Stimulated activated CD4-positive, alpha-beta T cell treated with anti-CD3 and anti-CD28 coated beads, Interleukin-15, amount 100 ng/mL, for 24 hours (primary cell): ENCODE data around the gene FBXW5.

Source experiments
- DNase-seq: peaks from one replicate; pipeline ENCODE4 v3.0.0-alpha.2; 2020

FBXW5 gene

GRCh38 chr9:136927343-136928271 lies 16.9 kb downstream of the FBXW5 start:
- DNase-seq, result no peak

DNA sequence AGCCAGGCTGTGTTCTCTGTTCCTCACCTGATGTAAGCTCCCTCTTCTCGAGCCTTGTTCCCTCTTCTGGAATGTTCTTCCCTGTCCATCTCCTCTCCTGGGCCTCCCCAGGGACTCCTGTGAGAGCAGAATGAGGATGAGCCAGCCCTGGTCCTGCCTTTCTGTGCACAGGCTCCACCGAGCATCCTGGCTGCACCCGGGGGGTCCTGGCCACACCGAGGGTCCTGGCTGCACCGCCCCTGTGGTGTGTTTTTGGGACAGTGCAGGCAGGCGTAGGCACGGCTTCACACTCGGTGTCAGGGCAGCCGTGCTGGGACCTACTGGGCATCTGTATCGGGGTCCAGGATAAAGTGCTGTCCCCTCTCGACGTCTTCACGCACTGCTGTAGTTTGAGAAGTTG lies 17.8 kb downstream of the FBXW5 start:
- no peak for DNase-seq

- no peak for DNase-seq
Observed at GRCh38 chr9:136926154-136926704, 18.3 kb downstream of the FBXW5 start.

DNA sequence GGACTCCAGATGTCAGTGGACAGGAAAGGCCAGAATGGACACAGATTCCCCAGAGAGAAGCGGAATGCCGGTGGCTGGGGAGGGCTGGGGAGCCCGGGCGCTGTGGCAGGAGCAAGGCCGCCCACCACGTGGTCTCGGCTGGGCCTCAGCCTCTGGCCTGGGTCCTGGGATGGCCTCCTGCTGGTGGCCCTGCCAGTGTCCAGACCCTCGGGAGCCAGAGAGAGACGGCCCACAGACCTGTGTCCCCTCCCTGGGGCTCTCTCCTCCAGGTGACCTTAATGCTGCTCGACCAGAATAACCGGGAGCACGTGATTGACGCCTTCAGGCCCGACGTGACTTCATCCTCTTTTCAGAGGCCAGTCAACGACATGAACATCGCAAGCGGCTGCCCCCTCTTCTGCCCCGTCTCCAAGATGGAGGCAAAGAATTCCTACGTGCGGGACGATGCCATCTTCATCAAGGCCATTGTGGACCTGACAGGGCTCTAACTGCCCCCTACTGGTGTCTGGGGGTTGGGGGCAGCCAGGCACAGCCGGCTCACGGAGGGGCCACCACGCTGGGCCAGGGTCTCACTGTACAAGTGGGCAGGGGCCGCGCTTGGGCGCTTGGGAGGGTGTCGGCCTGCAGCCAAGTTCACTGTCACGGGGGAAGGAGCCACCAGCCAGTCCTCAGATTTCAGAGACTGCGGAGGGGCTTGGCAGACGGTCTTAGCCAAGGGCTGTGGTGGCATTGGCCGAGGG lies 19.0 kb downstream of the FBXW5 start:
- DNase-seq, result no peak

- no peak for DNase-seq
Observed at GRCh38 chr9:136923881-136924280, 20.7 kb downstream of the FBXW5 start.

DNA sequence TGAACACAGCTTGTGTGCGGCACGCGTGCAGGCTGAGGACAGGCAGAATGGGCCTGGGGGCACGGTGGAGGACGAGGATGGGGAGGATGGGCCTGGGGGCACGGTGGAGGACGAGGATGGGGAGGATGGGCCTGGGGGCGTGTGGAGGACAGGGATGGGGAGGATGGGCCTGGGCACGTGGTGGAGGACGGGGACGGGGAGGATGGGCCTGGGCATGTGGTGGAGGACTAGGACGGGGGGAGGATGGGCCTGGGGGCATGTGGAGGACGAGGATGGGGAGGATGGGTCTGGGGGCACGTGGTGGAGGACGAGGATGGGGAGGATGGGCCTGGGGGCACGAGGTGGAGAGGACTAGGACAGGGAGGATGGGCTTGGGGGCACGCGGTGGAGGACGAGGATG lies 22.0 kb downstream of the FBXW5 start:
- DNase-seq, result no peak

- no peak for DNase-seq
Observed at GRCh38 chr9:136921718-136922117, 22.8 kb downstream of the FBXW5 start.

DNA sequence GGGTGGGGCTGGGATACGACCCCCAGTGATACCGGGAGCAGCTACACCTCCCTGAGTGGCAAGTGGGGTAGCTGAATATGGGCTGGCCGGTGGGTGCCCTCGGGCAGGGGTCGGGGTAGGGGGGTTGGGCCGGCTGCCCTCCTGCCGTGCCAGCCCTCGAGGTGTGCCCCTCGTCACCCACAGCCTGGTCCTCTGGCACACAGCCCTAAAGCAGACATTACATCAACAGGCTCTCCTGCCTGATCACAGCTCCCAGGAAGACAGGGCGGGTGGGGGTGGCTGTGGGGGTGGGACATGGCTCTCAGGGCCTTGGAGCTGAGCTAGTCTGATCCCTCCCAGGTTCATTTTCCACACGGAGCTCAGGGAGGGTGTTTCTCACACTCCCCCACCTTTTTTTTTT lies 23.2 kb downstream of the FBXW5 start:
- no peak for DNase-seq

GRCh38 chr9:136920734-136921231 lies 23.8 kb downstream of the FBXW5 start:
- no peak for DNase-seq

DNA sequence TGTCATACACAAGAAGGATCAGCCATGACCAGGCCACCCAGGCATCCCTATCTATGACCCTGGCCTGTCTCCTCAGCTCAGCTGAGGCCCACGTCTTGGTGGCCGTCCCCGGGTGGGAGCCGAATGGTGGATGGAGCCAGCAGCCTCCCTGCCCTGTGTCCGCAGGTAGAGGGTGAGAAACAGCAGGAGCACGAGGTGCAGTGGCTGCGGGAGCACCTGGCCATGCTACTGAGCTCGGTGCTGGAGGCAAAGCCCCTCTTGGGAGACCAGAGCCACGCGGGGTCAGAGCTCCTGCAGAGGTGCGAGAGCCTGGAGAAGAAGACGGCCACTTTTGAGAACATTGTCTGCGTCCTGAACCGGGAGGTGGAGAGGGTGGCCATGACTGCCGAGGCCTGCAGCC lies 24.5 kb downstream of the FBXW5 start:
- DNase-seq, result no peak

DNA sequence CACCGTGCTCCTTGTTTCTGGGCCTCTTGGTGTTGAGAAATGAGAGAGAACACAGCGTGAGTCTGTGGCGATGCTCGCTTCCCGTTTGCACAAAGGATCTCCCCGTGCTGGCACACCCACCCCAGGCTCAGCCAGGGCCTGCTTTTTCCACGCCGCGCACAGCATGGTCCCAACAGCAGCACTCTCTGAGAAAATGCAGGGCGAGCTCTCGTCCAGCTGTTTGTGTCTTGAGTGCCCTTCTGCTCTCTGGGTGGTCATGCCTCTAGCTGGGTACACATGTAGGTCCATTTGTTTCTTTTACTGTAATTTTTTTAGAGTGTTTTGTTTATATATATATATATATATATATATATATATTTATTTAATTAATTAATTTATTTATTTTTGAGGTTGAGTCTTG lies 26.6 kb downstream of the FBXW5 start:
- no peak for DNase-seq

- DNase-seq, result no peak
Observed at GRCh38 chr9:136916330-136917184, 28.0 kb downstream of the FBXW5 start.

DNA sequence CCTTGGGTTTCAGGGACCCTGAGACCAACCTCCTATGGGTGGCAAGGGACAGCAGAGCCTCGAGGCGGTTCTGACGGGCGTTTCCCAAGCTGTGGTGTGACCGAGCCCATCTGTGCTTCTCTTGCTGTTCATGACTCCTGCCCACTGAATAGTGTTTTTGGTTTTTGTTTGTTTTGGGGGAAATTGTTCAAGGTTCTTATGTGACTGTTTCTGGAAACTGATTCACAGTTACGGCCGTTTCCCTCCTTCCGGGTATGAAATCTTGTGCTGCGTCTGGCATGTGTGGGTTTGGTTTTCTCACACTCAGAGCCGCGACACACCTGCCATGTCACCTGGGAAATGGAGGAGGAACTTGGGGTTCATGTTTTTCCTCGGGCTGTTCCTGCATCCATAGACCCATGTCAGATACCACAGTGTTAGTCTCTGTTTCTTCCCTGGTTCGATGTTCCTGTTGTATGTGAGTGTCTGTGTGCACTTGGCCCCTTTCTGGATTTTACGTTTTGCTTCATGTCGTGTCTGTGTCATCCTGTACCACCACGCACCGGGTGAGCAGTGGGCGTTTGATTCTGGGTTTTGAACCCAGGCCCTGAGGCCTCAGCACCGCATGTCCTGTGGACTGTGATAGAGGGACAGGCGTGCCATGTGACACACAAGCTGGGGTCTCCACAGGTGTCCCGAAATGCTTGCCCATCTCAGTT lies 28.8 kb downstream of the FBXW5 start:
- DNase-seq, result no peak

DNA sequence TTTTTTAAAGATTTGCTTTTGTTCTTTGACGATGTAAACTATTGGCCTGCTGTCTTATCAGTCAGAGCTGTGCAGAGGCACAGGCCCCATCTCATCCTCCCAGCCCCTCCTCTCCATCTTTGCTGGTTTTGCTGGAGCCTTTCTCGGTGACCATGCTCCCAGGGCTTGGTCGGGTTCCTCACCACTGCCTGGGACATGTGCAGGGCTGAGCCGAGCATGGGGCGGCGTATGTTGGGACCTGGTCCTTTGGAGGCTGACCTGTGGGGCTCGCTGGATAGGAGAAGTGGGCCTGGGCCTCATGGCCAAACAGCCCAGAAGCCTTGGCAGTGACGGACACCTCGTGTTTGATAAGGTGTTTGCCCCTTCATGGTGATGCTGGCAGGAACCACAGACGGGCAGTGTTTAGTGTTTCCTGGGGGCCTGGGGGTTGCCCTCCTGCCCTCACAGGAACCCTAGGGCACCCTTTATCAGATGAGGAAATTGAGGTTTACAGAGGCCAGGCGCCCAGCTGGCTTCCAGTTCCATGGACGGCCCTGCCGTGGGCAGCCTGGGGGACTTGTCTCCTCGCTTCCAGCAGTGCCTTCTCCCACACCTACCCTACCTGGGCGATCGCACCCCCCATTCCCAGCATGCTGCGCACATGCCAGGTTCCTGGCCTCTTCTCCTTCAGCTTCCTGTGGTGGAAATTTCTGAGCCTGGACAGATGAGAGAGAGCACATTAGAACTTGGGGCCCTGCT lies 30.7 kb downstream of the FBXW5 start:
- DNase-seq, result no peak

DNA sequence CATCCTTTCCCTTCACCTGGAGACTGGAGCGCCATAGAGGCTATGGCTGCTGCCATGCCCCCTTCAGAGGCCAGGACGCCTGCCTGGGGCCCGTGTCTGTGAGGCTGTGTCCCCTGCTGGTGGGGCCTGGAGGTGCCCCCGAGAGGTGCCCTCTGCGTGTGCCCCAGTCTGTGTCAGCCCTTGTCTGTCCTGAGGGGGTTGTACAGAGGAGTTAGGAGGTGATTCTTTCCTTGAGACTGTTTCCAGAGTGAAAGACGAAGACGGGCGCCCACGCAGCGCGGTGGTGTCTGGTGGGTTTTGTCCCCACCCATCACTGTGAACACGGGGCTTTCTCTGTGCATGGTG lies 33.7 kb downstream of the FBXW5 start:
- DNase-seq, result no peak

GRCh38 chr9:136910197-136910900 lies 34.2 kb downstream of the FBXW5 start:
- no peak for DNase-seq

DNA sequence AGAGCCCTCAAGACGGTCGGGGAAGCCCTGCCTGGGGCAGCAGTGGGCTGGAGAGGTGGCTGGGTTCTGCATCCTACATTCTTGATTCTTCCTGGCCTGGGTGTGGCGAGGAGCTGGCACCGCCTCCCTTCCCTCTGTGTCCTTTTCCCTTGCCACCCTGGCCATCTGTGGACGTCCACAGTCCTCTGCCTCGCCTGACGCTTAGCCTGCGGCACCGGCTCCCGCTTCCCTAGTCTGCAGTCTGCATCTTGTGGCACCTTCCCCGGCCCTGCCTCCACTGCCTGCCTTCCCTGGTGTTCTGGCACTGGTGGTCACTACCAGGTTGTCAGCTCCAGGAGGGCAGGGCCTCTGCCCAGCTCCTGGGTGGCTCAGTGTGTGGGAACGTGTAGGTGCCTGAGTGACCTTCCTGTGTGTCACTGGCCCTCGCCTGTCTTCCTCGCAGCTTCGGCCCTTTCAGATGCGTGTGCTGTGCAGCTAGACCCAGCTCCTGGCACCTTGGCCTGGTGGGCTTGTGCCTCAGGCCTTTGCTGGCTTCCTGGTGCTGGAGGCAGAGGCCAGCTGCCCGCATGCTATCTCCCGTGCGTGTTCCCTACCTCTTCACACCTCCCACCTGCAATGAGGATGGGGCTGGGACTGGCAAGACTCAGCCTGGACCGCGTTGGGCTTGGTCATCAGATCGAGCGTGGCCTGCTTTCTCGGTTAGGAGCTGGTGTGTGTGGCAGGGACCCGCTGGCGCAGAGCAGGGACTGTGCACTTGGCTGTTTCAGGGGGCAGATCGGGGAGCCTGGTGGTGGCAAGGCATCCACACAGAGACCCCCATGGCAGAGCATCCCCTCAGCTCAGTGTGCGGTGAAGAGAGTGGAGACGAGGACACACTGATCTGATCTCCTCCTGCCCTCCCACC lies 37.3 kb downstream of the FBXW5 start:
- DNase-seq, result no peak

DNA sequence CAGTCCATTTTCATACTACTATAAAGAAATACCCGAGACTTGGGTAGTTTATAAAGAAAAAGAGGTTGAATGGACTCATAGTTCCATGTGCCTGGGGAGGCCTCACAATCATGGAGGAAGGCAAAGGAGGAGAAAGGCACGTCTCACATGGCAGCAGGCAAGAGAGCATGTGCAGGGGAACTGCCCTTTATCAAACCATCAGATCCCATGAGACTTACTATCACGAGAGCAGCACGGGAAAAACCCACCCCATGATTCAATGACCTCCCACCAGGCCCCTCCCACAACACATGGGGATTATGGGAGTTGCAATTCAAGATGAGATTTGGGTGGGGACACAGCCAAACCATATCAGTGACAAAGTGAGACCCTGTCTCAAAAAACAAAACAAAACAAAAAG lies 38.3 kb downstream of the FBXW5 start:
- DNase-seq, result no peak

GRCh38 chr9:136903041-136903554 lies 41.4 kb downstream of the FBXW5 start:
- no peak for DNase-seq
